Keratinocyte (primary cell): ENCODE measurements around the gene BAG1.

Experiments
- EZH2 ChIP-seq: IDR thresholded peaks from one replicate; pipeline ENCODE4 v1.6.1; 2012; ENCODE audit warnings: inconsistent platforms, mild to moderate bottlenecking, low read length, moderate library complexity
- TF ChIP-seq, protein P1 (sequence below), 3 experiments: IDR thresholded peaks in 1 of 3; conservative IDR thresholded peaks in 1 of 3; optimal IDR thresholded peaks in 1 of 3; 2 replicates in 2 of 3; 3 replicates in 1 of 3; pipeline versions ENCODE3 to v1.5.1; 2011; ENCODE audit warnings: low read length in 3 of 3, mild to moderate bottlenecking in 3 of 3, moderate library complexity in 2 of 3, control low read depth in 1 of 3, inconsistent platforms in 1 of 3; ENCODE audit not compliant: insufficient read depth in 2 of 3; ENCODE audit errors: extremely low read depth in 1 of 3

DNA sequence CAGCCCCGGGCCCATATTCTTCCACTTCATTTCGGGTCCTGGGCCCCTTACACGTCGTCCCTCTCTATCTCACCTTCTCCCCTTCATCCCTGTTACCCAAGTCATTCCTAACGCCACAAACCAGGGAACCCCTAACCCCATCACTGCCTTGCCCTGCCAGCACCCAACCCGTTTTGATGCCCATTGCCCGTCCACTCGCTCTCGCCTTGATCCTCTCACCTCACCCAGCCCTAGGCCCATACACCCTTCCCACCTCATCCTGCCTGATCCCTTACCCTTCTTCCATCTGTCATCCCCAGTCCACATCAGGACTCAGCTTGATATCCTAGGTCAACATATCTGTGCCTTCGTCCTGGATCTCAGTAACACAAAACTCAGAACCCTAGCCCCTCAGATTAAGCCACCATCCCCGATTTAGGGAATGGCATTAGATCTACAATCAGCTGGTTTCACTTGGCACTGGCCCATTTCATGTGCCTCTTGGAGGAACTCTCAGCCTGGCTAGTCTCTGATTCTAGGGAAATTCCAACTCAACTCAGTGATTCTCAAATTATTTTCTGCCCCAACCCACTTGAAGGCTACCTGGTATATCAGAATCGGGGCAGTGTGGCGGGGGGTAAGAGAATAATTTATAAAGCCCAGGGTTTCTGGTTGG lies 830 bp upstream of the BAG1 start:
- TF ChIP-seq EZH2, result no peak
- TF ChIP-seq, protein P1, sequence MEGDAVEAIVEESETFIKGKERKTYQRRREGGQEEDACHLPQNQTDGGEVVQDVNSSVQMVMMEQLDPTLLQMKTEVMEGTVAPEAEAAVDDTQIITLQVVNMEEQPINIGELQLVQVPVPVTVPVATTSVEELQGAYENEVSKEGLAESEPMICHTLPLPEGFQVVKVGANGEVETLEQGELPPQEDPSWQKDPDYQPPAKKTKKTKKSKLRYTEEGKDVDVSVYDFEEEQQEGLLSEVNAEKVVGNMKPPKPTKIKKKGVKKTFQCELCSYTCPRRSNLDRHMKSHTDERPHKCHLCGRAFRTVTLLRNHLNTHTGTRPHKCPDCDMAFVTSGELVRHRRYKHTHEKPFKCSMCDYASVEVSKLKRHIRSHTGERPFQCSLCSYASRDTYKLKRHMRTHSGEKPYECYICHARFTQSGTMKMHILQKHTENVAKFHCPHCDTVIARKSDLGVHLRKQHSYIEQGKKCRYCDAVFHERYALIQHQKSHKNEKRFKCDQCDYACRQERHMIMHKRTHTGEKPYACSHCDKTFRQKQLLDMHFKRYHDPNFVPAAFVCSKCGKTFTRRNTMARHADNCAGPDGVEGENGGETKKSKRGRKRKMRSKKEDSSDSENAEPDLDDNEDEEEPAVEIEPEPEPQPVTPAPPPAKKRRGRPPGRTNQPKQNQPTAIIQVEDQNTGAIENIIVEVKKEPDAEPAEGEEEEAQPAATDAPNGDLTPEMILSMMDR (optimal IDR thresholded peaks at IDR 0.05 in 1 of 3, IDR thresholded peaks at IDR 0.05 in 1 of 3, conservative IDR thresholded peaks at IDR 0.05 in 1 of 3; ENCODE audit: extremely low read depth in 1 of 3, insufficient read depth in 2 of 3, low read length in 3 of 3), result no peak
